ENCODE results near the gene ORAI2.
"Not testable (repeated sequence)": the region's sequence is repeated elsewhere in the genome, so short reads cannot be mapped to it uniquely, and the experiment has no call there.

Gene ORAI2

GRCh38 chr7:102468478-102469350 is 35.3 kb downstream of the ORAI2 start:
- H3K4me3 ChIP-seq (ENCODE audit: low read depth, low read length) = no peak overlapping the region

- H3K4me3 ChIP-seq (ENCODE audit: low read depth, low read length) = no peak overlapping the region
Measured at GRCh38 chr7:102469351-102469971, 36.1 kb downstream of the ORAI2 start.

GRCh38 chr7:102469972-102470825 is 36.8 kb downstream of the ORAI2 start:
- H3K4me3 ChIP-seq (ENCODE audit: low read depth, low read length) = no peak overlapping the region

GRCh38 chr7:102471791-102472125 is 38.4 kb downstream of the ORAI2 start:
- no peak overlapping the region for H3K4me3 ChIP-seq (ENCODE audit: low read depth, low read length)

GRCh38 chr7:102472126-102473041 is 39.0 kb downstream of the ORAI2 start:
- no peak overlapping the region for H3K4me3 ChIP-seq (ENCODE audit: low read depth, low read length)

- no peak overlapping the region for H3K4me3 ChIP-seq (ENCODE audit: low read depth, low read length)
Measured at GRCh38 chr7:102473271-102473991, 40.1 kb downstream of the ORAI2 start.

GRCh38 chr7:102474116-102474515 is 40.7 kb downstream of the ORAI2 start:
- not testable (repeated sequence) for H3K4me3 ChIP-seq (ENCODE audit: low read depth, low read length)

GRCh38 chr7:102474736-102475435 is 41.5 kb downstream of the ORAI2 start:
- not testable (repeated sequence) for H3K4me3 ChIP-seq (ENCODE audit: low read depth, low read length)

GRCh38 chr7:102478314-102479208 is 45.2 kb downstream of the ORAI2 start, which contains the start of gene POLR2J:
Gene POLR2J (minus strand): TSS chr7:102478922. CDS start chr7:102478860, 62 bp downstream.
- peak within 1 kb of the TSS; percentile 17 for H3K4me3 ChIP-seq (ENCODE audit: low read depth, low read length)

GRCh38 chr7:102479209-102479584 is 45.8 kb downstream of the ORAI2 start:
- H3K4me3 ChIP-seq (ENCODE audit: low read depth, low read length) = not testable (repeated sequence)

- not testable (repeated sequence) for H3K4me3 ChIP-seq (ENCODE audit: low read depth, low read length)
Measured at GRCh38 chr7:102479982-102480637, 46.7 kb downstream of the ORAI2 start.

- H3K4me3 ChIP-seq (ENCODE audit: low read depth, low read length) = not testable (repeated sequence)
Measured at GRCh38 chr7:102481962-102482361, 48.6 kb downstream of the ORAI2 start.

- H3K4me3 ChIP-seq (ENCODE audit: low read depth, low read length) = not testable (repeated sequence)
Measured at GRCh38 chr7:102484317-102484716, 50.9 kb downstream of the ORAI2 start.

- H3K4me3 ChIP-seq (ENCODE audit: low read depth, low read length) = not testable (repeated sequence)
Measured at GRCh38 chr7:102490529-102491075, 57.2 kb downstream of the ORAI2 start.

- not testable (repeated sequence) for H3K4me3 ChIP-seq (ENCODE audit: low read depth, low read length)
Measured at GRCh38 chr7:102493220-102493935, 60.0 kb downstream of the ORAI2 start.

GRCh38 chr7:102494026-102494425 is 60.7 kb downstream of the ORAI2 start:
- H3K4me3 ChIP-seq (ENCODE audit: low read depth, low read length) = not testable (repeated sequence)

All from iPS-11a (cell line).